HepG2 (cell line): ENCODE measurements around the gene EIF3M. TPM values are rescaled to one million over a fixed set of nuclear protein-coding genes. Genes with fewer than 3 reads are reported as not detected.

ENCODE experiments used
- ATAC-seq: fragments of 200-7000 bp; cut with Tn5 transposase; 3 replicates; pipeline ENCODE4 v1.9.1; 2020; ENCODE audit warnings: mild to moderate bottlenecking, moderate library complexity
- BruUV-seq: library from RNA; stranded (reverse); fragments of 400-500 nt; replicated peaks from 2 replicates; lab custom pipeline; 2021; lab: Mats Ljungman, UMichigan
- CTCF ChIA-PET: fragments of 300-600 bp; formaldehyde crosslinking; extraction: SDS; loops from one replicate; lab custom pipeline; 2021; ENCODE audit warnings: low total read pairs, inconsistent platforms, low intra/inter-chr PET ratio; lab: Yijun Ruan, JAX
- POLR2A ChIA-PET: fragments of 350-600 bp; sonication (Branson Sonifier 250); formaldehyde crosslinking; loops from one replicate; lab custom pipeline; 2020; ENCODE audit warnings: antibody characterized with exemption, inconsistent platforms; lab: Yijun Ruan, JAX
- DNase-seq: peaks from one replicate; pipeline ENCODE4 v3.0.0-alpha.2; 2015; ENCODE audit warnings: low spot score
- FAIRE-seq: peaks from 3 replicates; lab custom pipeline; 2011; peaks lifted over from hg19 to GRCh38; lab: Jason Lieb, UNC
- H2AFZ ChIP-seq: one replicate; pipeline ENCODE4 v1.6.1; 2011; ENCODE audit warnings: low read length, inconsistent platforms
- H3K27ac ChIP-seq: fragments of 300-600 bp; 3 replicates; pipeline ENCODE4 v1.8.0; 2011; ENCODE audit warnings: mixed run types, mild to moderate bottlenecking, mixed read lengths, low read length, inconsistent platforms; ENCODE audit not compliant: insufficient read depth; ENCODE audit errors: extremely low read length
- H3K27me3 ChIP-seq, 2 experiments: fragments of 200-600 bp in 1 of 2; 2 replicates in 1 of 2; 3 replicates in 1 of 2; pipeline versions ENCODE4 v1.6.0 to v1.8.0; 2011; ENCODE audit warnings: low read length in 2 of 2, mild to moderate bottlenecking in 2 of 2, moderate library complexity in 2 of 2, inconsistent platforms in 1 of 2; ENCODE audit not compliant: insufficient read depth in 2 of 2, control insufficient read depth in 1 of 2
- H3K36me3 ChIP-seq, 2 experiments: fragments of 200-600 bp in 1 of 2; replicated peaks in 1 of 2; 2 replicates in 1 of 2; 3 replicates in 1 of 2; pipeline versions ENCODE4 v1.5.1 to v1.8.0; 2011; ENCODE audit warnings: low read length in 2 of 2, inconsistent platforms in 1 of 2; ENCODE audit not compliant: insufficient read depth in 2 of 2, control insufficient read depth in 1 of 2
- H3K4me1 ChIP-seq: 2 replicates; pipeline ENCODE4 v1.5.1; 2012; ENCODE audit warnings: low read length, inconsistent platforms; ENCODE audit not compliant: insufficient read depth
- H3K4me2 ChIP-seq: 2 replicates; pipeline ENCODE4 v1.6.0; 2011; ENCODE audit warnings: low read depth, low read length, inconsistent platforms
- H3K4me3 ChIP-seq, 3 experiments: fragments of 200-600 bp in 1 of 3; sonication (generic), shearing (Covaris generic) in 1 of 3; replicated peaks in 1 of 3; 2 replicates each; pipeline ENCODE4 v1.5.1; 2011 to 2016; ENCODE audit warnings: low read length in 3 of 3, inconsistent platforms in 2 of 3, low read depth in 2 of 3, mild to moderate bottlenecking in 2 of 3, control low read depth in 1 of 3, mixed read lengths in 1 of 3; ENCODE audit not compliant: insufficient read depth in 1 of 3
- H3K79me2 ChIP-seq: one replicate; pipeline ENCODE4 v1.6.1; 2011; ENCODE audit warnings: low read length, inconsistent platforms; ENCODE audit not compliant: insufficient read depth
- H3K9ac ChIP-seq: 2 replicates; pipeline ENCODE4 v1.6.0; 2011; ENCODE audit warnings: mild to moderate bottlenecking, low read depth, low read length, inconsistent platforms; ENCODE audit not compliant: insufficient read depth
- H3K9me3 ChIP-seq: 2 replicates; pipeline ENCODE4 v1.5.1; 2012; ENCODE audit warnings: mild to moderate bottlenecking, low read length
- H4K20me1 ChIP-seq: 2 replicates; pipeline ENCODE4 v1.6.0; 2011; ENCODE audit warnings: inconsistent platforms, mild to moderate bottlenecking, low read length, moderate library complexity; ENCODE audit not compliant: insufficient read depth
- ETV5 ChIP-seq: IDR thresholded peaks from 2 replicates; pipeline ENCODE4 v1.6.1; 2018; ENCODE audit warnings: missing biosample characterization, missing genetic modification reagents, inconsistent platforms, borderline replicate concordance
- GMEB2 ChIP-seq: IDR thresholded peaks from 2 replicates; pipeline ENCODE4 v1.6.1; 2016; ENCODE audit warnings: missing biosample characterization, missing genetic modification reagents, low read depth
- POGZ ChIP-seq: sonication (generic); formaldehyde crosslinking; IDR thresholded peaks from 2 replicates; pipeline ENCODE4 v1.4.0; 2020; ENCODE audit warnings: mild to moderate bottlenecking, missing genetic modification reagents
- RERE ChIP-seq: IDR thresholded peaks from 2 replicates; pipeline ENCODE4 v1.6.1; 2016; ENCODE audit warnings: low read depth, missing genetic modification reagents, missing compliant biosample characterization
- SAFB2 ChIP-seq: sonication (generic); formaldehyde crosslinking; IDR thresholded peaks from 2 replicates; pipeline ENCODE4 v1.5.1; 2020; ENCODE audit warnings: missing genetic modification reagents, low read depth, mild to moderate bottlenecking, borderline replicate concordance
- TRIM22 ChIP-seq: fragments of 450-650 bp; IDR thresholded peaks from 2 replicates; pipeline ENCODE4 v1.6.1; 2017
- ZNF761 ChIP-seq: sonication (generic); formaldehyde crosslinking; conservative IDR thresholded peaks from 2 replicates; pipeline ENCODE4 v1.4.0; 2020; ENCODE audit warnings: mild to moderate bottlenecking, missing genetic modification reagents
- WGBS: methylation state at CpG from one replicate; pipeline ENCODE4 v1.1.6; 2017; ENCODE audit warnings: low lambda C conversion rate; 5-methylcytosine and 5-hydroxymethylcytosine counted together
- in situ Hi-C: cut with HindIII; loops from 2 replicates; pipeline ENCODE4 v1.10.0; 2017; ENCODE audit warnings: low pct_unique_long_range_greater_than_20kb; ENCODE audit not compliant: extremely low pct_ligation_motif_present
- intact Hi-C: fragments of 100-400 bp; cut with micrococcal nuclease; formaldehyde crosslinking; loops from one replicate; pipeline ENCODE4 v1.10.0; 2022; ENCODE audit not compliant: unreplicated experiment
- polyA plus RNA-seq, 8 experiments: library from polyadenylated mRNA; depleted of rRNA in 3 of 8; stranded (reverse) in 7 of 8; unstranded in 1 of 8; fragments of >200 nt; fragmentation: Illumina TruSeq in 4 of 8; extraction: Trizol in 4 of 8; gene quantifications; 2 replicates each; pipeline versions ENCODE4 v1.2.1 to v1.2.3, GENCODE V29; 2011 to 2016; ENCODE audit warnings: low read depth in 4 of 8, missing spikeins in 1 of 8, mixed read lengths in 1 of 8; ENCODE audit not compliant: insufficient read depth in 1 of 8
- total RNA-seq, 5 experiments: library from RNA; depleted of rRNA; stranded (reverse); fragments of >200 nt; fragmentation: Illumina TruSeq; extraction: Trizol; gene quantifications; 2 replicates each; pipeline ENCODE4 v1.2.3, GENCODE V29; 2016; ENCODE audit warnings: low read depth in 1 of 5

EIF3M gene
- total and polyA plus RNA-seq, 2 of the 13 experiments (the other 11 are each of a cell fraction or from before 2014, with no cell fraction given), result 279 to 389 TPM

- BruUV-seq, result no TSS peak
- H3K4me3 ChIP-seq, result no peak overlapping the region
- WGBS, result 100% methylated on average over 1 of the region's 1 CpG
- no peak for DNase-seq
- H3K4me1 ChIP-seq, result no peaks in the 10 kb centered on the region
- POLR2A ChIA-PET, result no interaction called here
- H3K4me2 ChIP-seq, result no peak overlapping the region
- no peaks in the 10 kb centered on the region for H3K27me3 ChIP-seq
- H3K79me2 ChIP-seq, result no peaks in the 10 kb centered on the region
- intact Hi-C loops, result no loop called here
- no peak overlapping the region for H3K27ac ChIP-seq
- no peak for TF ChIP-seq ETV5 (CRISPR knock-in tag)
- TF ChIP-seq POGZ (CRISPR knock-in tag), result no peak
- no peak for TF ChIP-seq GMEB2
- no peak for TF ChIP-seq RERE
- TF ChIP-seq ZNF761 (CRISPR knock-in tag), result no peak
- no peak for TF ChIP-seq TRIM22
- TF ChIP-seq SAFB2 (CRISPR knock-in tag), result no peak
- TF ChIP-seq, all 625 proteins: peak for 0
- H3K36me3 ChIP-seq, result peaks cover 14 to 56% of the 10 kb centered on the region in 2 experiments
- no peak overlapping the region for H2AFZ ChIP-seq
- in situ Hi-C loops, result no loop called here
- ATAC-seq, result no peak
- no peak for FAIRE-seq
- no peak overlapping the region for H3K9ac ChIP-seq
- H4K20me1 ChIP-seq, result no peaks in the 10 kb centered on the region
- no peaks in the 10 kb centered on the region for H3K9me3 ChIP-seq
- CTCF ChIA-PET, result no interaction called here
Observed at GRCh38 chr11:32597921-32598320, 14.3 kb downstream of the EIF3M start.
